Amniotic epithelial cell (primary cell): ENCODE results near the gene S100A16.
"Not testable (repeated sequence)": the region's sequence is repeated elsewhere in the genome, so short reads cannot be mapped to it uniquely, and the experiment has no call there.

ENCODE experiments used
- DNase-seq: peaks from one replicate; pipeline ENCODE4 v3.0.0-alpha.2; 2010; ENCODE audit warnings: low read depth

Gene S100A16

DNA sequence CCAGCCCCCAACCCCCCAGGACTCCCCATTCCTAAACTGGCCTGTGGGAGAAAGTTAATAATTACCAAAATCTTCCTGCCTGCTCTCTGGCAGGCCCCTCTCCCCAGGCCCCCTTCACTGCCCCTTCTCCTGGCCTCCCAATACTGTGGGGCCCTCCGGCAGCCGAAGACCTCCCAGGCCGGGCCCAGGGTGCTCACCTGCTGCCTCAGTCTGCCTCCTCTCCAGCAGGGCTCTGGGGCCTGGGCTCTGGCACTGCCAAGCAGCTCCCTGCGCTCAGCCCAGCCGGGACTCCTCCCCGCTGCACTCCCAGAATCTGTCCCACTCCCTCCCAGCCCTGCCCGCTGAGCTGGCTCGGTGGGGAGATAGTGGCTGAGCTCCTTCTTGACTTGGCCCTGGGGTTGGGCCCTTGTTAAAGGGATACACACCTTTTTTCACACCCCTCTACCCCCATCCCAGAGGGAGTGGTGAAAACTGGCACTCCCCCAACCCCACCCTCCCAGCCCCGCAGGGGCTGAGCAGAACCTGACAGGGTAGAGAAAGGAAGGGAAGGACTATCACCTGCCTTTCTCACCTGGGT is at the start of gene S100A16:
S100A16 (minus strand) TSS at position 383 of the 577 bp plus-strand sequence. CDS start 4,986 bp downstream, outside the sequence.
- DNase-seq = peak; percentile 65

DNA sequence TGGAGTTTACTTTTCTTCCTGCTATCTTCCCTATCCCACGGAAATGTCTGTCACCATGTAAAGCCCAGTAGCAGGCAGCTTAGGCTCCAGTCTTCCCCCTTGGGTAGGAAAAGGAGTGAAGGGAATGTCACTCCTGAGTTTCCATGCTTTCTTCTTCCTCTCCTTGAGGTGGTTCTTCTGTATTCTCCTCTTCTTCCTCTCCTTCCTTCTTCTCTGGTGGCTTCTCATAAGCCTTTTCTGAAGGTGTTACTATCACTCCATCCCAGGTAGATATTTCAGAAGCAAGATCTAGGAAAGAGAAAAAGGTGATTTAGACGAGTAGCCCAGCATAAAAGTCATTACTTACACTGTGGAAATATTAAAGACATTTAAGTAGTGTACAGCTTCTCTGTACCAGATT is 49.3 kb upstream of the S100A16 start:
- DNase-seq = no peak

GRCh38 chr1:153661111-153661708 is 48.3 kb upstream of the S100A16 start:
- DNase-seq = peak; percentile 66

DNA sequence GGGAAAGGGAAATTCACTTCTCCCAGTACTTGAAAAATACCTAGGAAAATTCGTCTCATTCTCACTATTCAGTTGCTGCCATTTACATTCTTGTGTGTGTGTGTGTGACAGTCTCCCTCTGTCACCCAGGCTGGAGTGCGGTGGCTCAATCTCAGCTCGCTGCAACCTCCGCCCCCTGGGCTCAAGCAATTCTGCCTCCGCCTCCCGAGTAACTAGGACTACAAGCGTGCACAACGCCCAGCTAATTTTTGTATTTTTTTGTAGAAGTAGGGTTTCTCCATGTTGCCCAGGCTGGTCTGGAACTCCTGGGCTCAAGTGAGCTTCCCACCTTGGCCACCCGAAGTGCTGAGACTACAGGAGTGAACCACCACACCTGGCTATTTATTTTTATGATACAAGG is 46.7 kb upstream of the S100A16 start:
- no peak for DNase-seq

GRCh38 chr1:153659175-153659534 is 46.2 kb upstream of the S100A16 start:
- no peak for DNase-seq

DNA sequence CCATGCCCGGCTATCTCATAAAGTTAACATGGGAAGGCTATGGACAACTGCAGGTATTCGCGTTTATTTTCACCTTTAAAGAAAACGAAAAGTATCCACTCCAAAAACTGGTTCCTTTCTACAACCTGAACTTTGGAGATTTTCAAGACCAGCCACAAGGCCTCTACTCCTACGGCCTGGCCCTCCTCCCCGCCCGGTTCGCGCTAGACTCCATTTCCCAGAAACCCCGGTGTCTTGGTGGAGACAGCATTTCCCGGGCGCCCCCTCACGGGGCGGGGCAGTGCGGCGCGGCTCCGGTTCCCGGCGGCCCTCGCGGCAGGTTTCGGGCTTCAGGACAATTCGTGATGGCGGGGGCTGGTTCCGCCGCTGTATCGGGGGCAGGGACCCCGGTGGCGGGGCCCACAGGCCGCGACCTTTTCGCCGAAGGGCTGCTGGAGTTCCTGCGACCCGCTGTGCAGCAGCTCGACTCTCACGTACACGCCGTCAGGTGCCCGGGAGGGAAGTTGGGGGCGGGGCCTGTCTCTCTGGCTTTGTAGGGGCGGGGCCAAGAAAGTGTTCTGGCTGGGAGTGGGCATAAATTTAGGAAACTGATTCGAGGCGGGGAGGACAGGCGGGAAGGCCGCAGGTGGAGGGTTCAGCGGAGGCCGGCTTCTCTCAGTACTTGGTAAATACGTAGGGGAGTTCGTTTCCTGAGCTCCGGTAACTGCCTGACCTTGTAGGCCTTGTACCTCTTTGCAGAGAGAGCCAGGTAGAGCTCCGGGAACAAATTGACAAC is 45.6 kb upstream of the S100A16 start, which contains the start of gene SNAPIN:
SNAPIN (plus strand) TSS at position 304 of the 775 bp plus-strand sequence; CDS start at position 345, 41 bp downstream.
- DNase-seq = peak; percentile 85

DNA sequence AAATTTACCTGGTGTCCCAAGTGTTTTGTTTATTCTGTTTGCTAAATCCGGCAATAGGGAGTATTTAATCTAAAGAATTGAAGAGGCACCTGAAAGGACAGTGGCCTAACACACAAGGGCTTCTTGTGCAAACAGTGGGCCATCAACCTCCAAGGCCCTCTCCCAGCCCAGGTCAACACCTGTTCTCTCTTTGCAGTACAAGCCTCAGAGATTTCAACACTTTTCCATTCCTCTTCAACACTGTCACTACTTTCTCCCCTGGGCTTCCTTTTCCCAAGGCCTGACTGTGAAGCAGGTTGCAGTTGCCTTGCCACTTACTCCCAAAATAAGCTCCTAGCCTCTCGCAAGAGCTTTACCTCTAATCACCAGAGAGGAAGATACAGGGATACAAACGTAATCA is 42.4 kb upstream of the S100A16 start:
- no peak for DNase-seq

- peak; percentile 78 for DNase-seq
These were observed 40.0 kb upstream of the S100A16 start for GRCh38 chr1:153652805-153653500.

GRCh38 chr1:153651771-153652170 is 38.8 kb upstream of the S100A16 start:
- DNase-seq = no peak

- DNase-seq = no peak
These were observed 36.9 kb upstream of the S100A16 start for GRCh38 chr1:153649863-153650235.

DNA sequence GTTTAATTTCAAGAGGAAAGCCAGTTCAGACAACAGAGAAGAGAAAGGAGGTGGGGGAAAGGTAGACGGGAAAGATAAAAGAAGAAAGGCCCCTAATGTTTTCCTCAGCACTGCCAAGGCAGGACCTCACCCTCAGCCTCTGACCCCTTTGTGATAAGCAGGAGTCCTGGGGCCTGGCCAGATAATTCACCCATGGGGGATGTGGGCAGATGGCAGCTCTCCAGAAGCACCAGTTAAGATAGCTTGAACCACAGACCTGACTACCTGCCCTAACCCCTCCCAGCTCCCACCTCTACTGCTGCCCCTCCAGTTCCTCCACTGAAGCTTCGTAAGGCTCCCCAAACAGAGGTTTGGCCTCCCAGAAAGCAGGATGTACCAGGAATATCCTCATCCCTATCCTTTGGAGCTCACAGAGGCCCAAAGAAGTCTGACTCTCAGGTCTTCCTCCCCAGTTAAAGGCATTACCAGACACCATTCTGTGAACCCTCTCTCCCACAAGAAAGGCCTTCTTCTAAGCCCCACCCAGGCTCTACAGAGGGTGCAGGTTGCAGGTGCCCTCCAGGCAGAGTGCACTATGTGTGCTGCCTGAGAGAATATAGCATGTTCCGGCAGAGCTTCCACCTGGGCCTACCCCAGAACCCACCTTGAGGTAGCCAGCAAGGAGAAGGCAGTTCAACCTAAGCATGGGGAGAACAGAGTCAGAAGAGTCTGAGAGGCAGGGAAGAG is 36.4 kb upstream of the S100A16 start:
- no peak for DNase-seq

GRCh38 chr1:153648000-153648643 is 35.2 kb upstream of the S100A16 start:
- DNase-seq = no peak

DNA sequence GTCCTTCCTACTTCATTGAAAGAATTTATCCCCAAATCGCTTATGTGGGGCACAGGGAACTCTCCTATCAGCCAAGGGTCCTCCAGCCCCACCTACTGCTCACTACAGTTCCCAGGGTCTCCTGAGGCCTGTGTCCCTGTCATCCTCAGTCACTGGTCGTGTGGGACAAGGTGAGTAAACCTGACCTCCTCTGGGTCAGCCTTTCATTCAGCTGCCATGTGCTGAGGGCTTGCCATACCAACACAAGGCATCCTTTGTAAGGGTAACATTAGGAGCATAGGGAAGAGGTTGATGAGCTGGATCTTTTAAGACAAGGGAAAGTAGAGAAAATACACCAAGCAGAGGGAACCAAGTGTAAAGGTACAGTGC is 34.4 kb upstream of the S100A16 start:
- no peak for DNase-seq

- DNase-seq = no peak
These were observed 33.9 kb upstream of the S100A16 start for GRCh38 chr1:153646672-153647345.

GRCh38 chr1:153643816-153644215 is 30.9 kb upstream of the S100A16 start:
- DNase-seq = no peak

- no peak for DNase-seq
These were observed 30.2 kb upstream of the S100A16 start for GRCh38 chr1:153643100-153643499.

GRCh38 chr1:153642161-153642560 is 29.2 kb upstream of the S100A16 start:
- no peak for DNase-seq

DNA sequence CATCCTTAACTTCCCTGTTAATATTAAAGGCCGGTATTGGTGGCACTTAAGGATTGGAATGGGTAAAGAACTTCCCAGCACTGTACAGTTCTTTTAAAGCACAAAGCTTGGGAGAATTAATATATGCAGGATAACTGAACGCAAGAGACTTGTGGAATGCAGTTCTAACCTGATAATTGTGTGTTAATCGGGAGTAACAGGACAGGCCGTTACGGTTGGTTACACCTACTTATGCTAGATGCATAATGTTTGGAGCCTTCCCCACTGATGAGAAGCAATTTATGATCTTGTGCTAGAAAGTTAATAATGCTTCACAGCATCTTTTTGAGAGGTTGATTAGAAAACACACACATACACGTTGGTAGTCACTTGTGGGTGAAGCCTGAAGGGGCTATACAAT is 27.9 kb upstream of the S100A16 start:
- DNase-seq = no peak

- DNase-seq = not testable (repeated sequence)
These were observed 27.3 kb upstream of the S100A16 start for GRCh38 chr1:153640213-153640612.

DNA sequence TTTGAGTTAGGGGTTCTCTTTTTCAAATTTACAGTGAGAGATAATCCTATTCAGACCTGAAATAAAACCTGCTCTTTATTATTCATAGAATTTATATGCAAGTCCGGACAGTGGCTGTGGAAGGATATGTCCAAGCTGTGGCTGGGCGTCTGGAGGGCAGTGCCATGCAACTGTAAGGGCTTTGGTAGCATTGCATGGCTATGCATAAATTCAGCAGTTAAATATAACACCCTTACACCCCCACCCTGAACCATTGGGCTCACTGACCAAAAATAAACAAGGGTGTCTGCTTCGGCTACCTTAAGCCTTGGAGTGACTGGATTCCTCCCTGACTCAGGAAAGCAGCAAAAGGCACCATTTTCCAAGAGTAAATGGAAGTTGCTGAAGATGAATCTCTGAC is 26.3 kb upstream of the S100A16 start:
- no peak for DNase-seq

- DNase-seq = no peak
These were observed 25.3 kb upstream of the S100A16 start for GRCh38 chr1:153638261-153638660.
